ENCODE measurements around the gene SPTLC3. TPM values are rescaled to one million over a fixed set of nuclear protein-coding genes. Genes with fewer than 3 reads are reported as not detected.

Gene SPTLC3
- total RNA-seq, 4 donors from 2014 or later: 9.2 to 17.1 (median 13.9) TPM

- DNase-seq (ENCODE audit: low spot score in 2 of 2): peak in 1 of 2 donors; percentile 66
- 2 to 8% methylated on average over 6 of the region's 6 CpGs for WGBS, 2 donors
- Histone ChIP-seq H3K4me3 (peak overlapping the region; percentile 17 to 49 (median 23)), H3K4me1 (peaks cover 0 to 22% (median 10%) of the 10 kb centered on the region in 4 donors), H3K36me3 (no peaks in the 10 kb centered on the region), H3K27ac (peak overlapping the region; percentile 44 to 87 (median 70)), H3K9me3 (no peaks in the 10 kb centered on the region), H3K27me3 (no peaks in the 10 kb centered on the region)
- TF ChIP-seq CTCF (IDR thresholded peaks at IDR 0.05): no peak
- TF ChIP-seq EP300 (IDR thresholded peaks at IDR 0.05): peak; percentile 49 to 82
- peak in 1 of 2 donors; percentile 30 for TF ChIP-seq POLR2A (IDR thresholded peaks at IDR 0.05)
These were observed 1.1 kb downstream of the SPTLC3 start for GRCh38 chr20:13009682-13010406.

GRCh38 chr20:13012886-13013285, 4.1 kb downstream of the SPTLC3 start:
- Histone ChIP-seq H3K4me1 (peaks cover 0 to 22% (median 10%) of the 10 kb centered on the region in 4 donors), H3K27ac (peak overlapping the region in 1 of 4 donors; percentile 46), H3K4me3 (no peak overlapping the region), H3K9me3 (peaks cover 0 to 6% (median 0%) of the 10 kb centered on the region in 4 donors), H3K27me3 (no peaks in the 10 kb centered on the region), H3K36me3 (no peaks in the 10 kb centered on the region)
- TF ChIP-seq POLR2A (IDR thresholded peaks at IDR 0.05): no peak
- no peak for TF ChIP-seq EP300 (IDR thresholded peaks at IDR 0.05)
- no peak for TF ChIP-seq CTCF (IDR thresholded peaks at IDR 0.05)
- no peak for DNase-seq (ENCODE audit: low spot score in 2 of 2)
- WGBS, 2 donors: 40 to 50% methylated on average over 1 of the region's 1 CpG

- no peaks in the 10 kb centered on the region for H3K27me3 ChIP-seq
- peaks cover 0 to 22% (median 10%) of the 10 kb centered on the region in 4 donors for H3K4me1 ChIP-seq
- 93 to 97% methylated on average over 1 of the region's 1 CpG for WGBS, 2 donors
- DNase-seq (ENCODE audit: low spot score in 2 of 2): no peak
- H3K36me3 ChIP-seq: no peaks in the 10 kb centered on the region
- H3K4me3 ChIP-seq: no peak overlapping the region
- TF ChIP-seq POLR2A (IDR thresholded peaks at IDR 0.05) (no peak), EP300 (IDR thresholded peaks at IDR 0.05) (no peak), CTCF (IDR thresholded peaks at IDR 0.05) (no peak)
- peak overlapping the region in 1 of 4 donors; percentile 45 for H3K27ac ChIP-seq
- H3K9me3 ChIP-seq: peaks cover 0 to 8% (median 0%) of the 10 kb centered on the region in 4 donors
These were observed 4.6 kb downstream of the SPTLC3 start for GRCh38 chr20:13013411-13013810.

- Histone ChIP-seq H3K4me3 (no peak overlapping the region), H3K36me3 (no peaks in the 10 kb centered on the region), H3K27me3 (no peaks in the 10 kb centered on the region), H3K27ac (no peak overlapping the region), H3K9me3 (peaks cover 0 to 25% (median 0%) of the 10 kb centered on the region in 4 donors), H3K4me1 (peaks cover 0 to 9% (median 3%) of the 10 kb centered on the region in 4 donors)
- WGBS, 2 donors: 50 to 62% methylated on average over 1 of the region's 1 CpG
- no peak for TF ChIP-seq POLR2A (IDR thresholded peaks at IDR 0.05)
- TF ChIP-seq CTCF (IDR thresholded peaks at IDR 0.05): no peak
- no peak for TF ChIP-seq EP300 (IDR thresholded peaks at IDR 0.05)
- DNase-seq (ENCODE audit: low spot score in 2 of 2): no peak
These were observed 8.5 kb downstream of the SPTLC3 start for GRCh38 chr20:13017235-13017634.

GRCh38 chr20:13017883-13018535, 9.2 kb downstream of the SPTLC3 start:
- Histone ChIP-seq H3K9me3 (peaks cover 0 to 31% (median 0%) of the 10 kb centered on the region in 4 donors), H3K4me1 (peaks cover 0 to 4% (median 0%) of the 10 kb centered on the region in 4 donors), H3K4me3 (no peak overlapping the region), H3K27ac (no peak overlapping the region), H3K27me3 (no peaks in the 10 kb centered on the region), H3K36me3 (no peaks in the 10 kb centered on the region)
- DNase-seq (ENCODE audit: low spot score in 2 of 2): no peak
- TF ChIP-seq EP300 (IDR thresholded peaks at IDR 0.05) (no peak), POLR2A (IDR thresholded peaks at IDR 0.05) (no peak), CTCF (IDR thresholded peaks at IDR 0.05) (no peak)
- 68 to 70% methylated on average over 2 of the region's 2 CpGs for WGBS, 2 donors

Measured in tibial nerve (tissue), 4 donors.